B cell (primary cell): Measurements from ENCODE around the gene ADAMTS18. TPM values are rescaled to one million over a fixed set of nuclear protein-coding genes. Genes with fewer than 3 reads are reported as not detected.

Experiments
- ATAC-seq: fragments of 200-7000 bp; cut with Tn5 transposase; one replicate; pipeline ENCODE4 v1.10.0; 2021; ENCODE audit warnings: low read depth, mild to moderate bottlenecking, moderate number of reproducible peaks, moderate library complexity
- CTCF ChIA-PET: fragments of 350-600 bp; sonication (Branson Sonifier 250); formaldehyde crosslinking; loops from one replicate; lab custom pipeline; 2021; ENCODE audit warnings: antibody characterized with exemption, inconsistent platforms; lab: Charles Lee
- POLR2A ChIA-PET: fragments of 350-600 bp; sonication (Branson Sonifier 250); formaldehyde crosslinking; loops from one replicate; lab custom pipeline; 2021; ENCODE audit warnings: antibody characterized with exemption; lab: Charles Lee
- DNase-seq: peaks from one replicate; pipeline ENCODE4 v3.0.0; 2013
- H2AFZ ChIP-seq: 2 replicates; pipeline ENCODE4 v1.6.1; 2012; ENCODE audit warnings: mild to moderate bottlenecking, low read depth, low read length; ENCODE audit not compliant: insufficient read depth, poor library complexity, severe bottlenecking
- H3K27ac ChIP-seq, 2 donors: 1 replicate in 1 of 2; 2 replicates in 1 of 2; pipeline ENCODE4 v1.5.1; 2012 to 2013; ENCODE audit warnings: low read length in 2 of 2, mild to moderate bottlenecking in 2 of 2, moderate library complexity in 1 of 2
- H3K27me3 ChIP-seq, 4 experiments: fragments of 200-600 bp in 1 of 4; sonication (generic) in 1 of 4; replicated peaks in 1 of 4; 1 replicate in 2 of 4; 2 replicates in 2 of 4; pipeline versions ENCODE4 v1.6.1 to v1.7.0; 2013 to 2016; ENCODE audit warnings: low read length in 3 of 4, mild to moderate bottlenecking in 2 of 4, mixed read lengths in 1 of 4, moderate library complexity in 1 of 4; ENCODE audit not compliant: insufficient read depth in 4 of 4, control insufficient read depth in 3 of 4; ENCODE audit errors: control extremely low read depth in 1 of 4
- H3K36me3 ChIP-seq, 2 experiments: replicated peaks in 1 of 2; 1 replicate in 1 of 2; 2 replicates in 1 of 2; pipeline versions ENCODE4 v1.6.1 to v1.7.1; 2013; ENCODE audit warnings: low read length in 1 of 2; ENCODE audit not compliant: insufficient read depth in 2 of 2, control insufficient read depth in 1 of 2; ENCODE audit errors: control extremely low read depth in 1 of 2, extremely low read depth in 1 of 2
- H3K4me1 ChIP-seq, 2 donors: fragments of 200-600 bp in 1 of 2; sonication (generic) in 1 of 2; 1 replicate in 1 of 2; 2 replicates in 1 of 2; pipeline versions ENCODE4 v1.5.1 to v1.6.1; 2013 to 2017; ENCODE audit warnings: low read length in 2 of 2; ENCODE audit not compliant: control insufficient read depth in 2 of 2, insufficient read depth in 2 of 2
- H3K4me2 ChIP-seq: replicated peaks from 2 replicates; pipeline ENCODE3; 2012; ENCODE audit warnings: mild to moderate bottlenecking, low read depth, low read length; ENCODE audit not compliant: poor library complexity, severe bottlenecking
- H3K4me3 ChIP-seq, 5 experiments: fragments of 200-600 bp in 1 of 5; sonication (generic) in 1 of 5; 1 replicate in 3 of 5; 2 replicates in 2 of 5; pipeline versions ENCODE4 v1.5.1 to v1.7.0; 2011 to 2016; ENCODE audit warnings: low read length in 4 of 5, mild to moderate bottlenecking in 4 of 5, low read depth in 2 of 5, control low read depth in 1 of 5, moderate library complexity in 1 of 5; ENCODE audit not compliant: insufficient read depth in 1 of 5; ENCODE audit errors: control extremely low read depth in 1 of 5, extremely low read depth in 1 of 5
- H3K79me2 ChIP-seq: fragments of 200-600 bp; sonication (generic); one replicate; pipeline ENCODE4 v1.6.0; 2016; ENCODE audit warnings: low read length; ENCODE audit not compliant: control insufficient read depth, insufficient read depth
- H3K9ac ChIP-seq: fragments of 200-600 bp; sonication (generic); 2 replicates; pipeline ENCODE4 v1.6.1; 2017; ENCODE audit warnings: mild to moderate bottlenecking, low read length, moderate library complexity
- H3K9me3 ChIP-seq, 3 donors: one replicate each; pipeline versions ENCODE4 v1.6.1 to v1.7.1; 2013; ENCODE audit warnings: low read length in 2 of 3; ENCODE audit not compliant: control insufficient read depth in 2 of 3, insufficient read depth in 1 of 3; ENCODE audit errors: control extremely low read depth in 1 of 3
- H4K20me1 ChIP-seq: 2 replicates; pipeline ENCODE4 v1.6.0; 2012; ENCODE audit warnings: mild to moderate bottlenecking, low read length; ENCODE audit not compliant: insufficient read depth, control insufficient read depth, poor library complexity, severe bottlenecking
- H3K27ac Mint-ChIP-seq: one replicate; pipeline ENCODE4 v1.8.0; 2021; ENCODE audit warnings: mixed read lengths
- H3K27me3 Mint-ChIP-seq: one replicate; pipeline ENCODE4 v1.8.0; 2021; ENCODE audit warnings: mixed read lengths
- H3K4me1 Mint-ChIP-seq: one replicate; pipeline ENCODE4 v1.8.0; 2021; ENCODE audit warnings: mixed read lengths
- H3K4me3 Mint-ChIP-seq: one replicate; pipeline ENCODE4 v1.8.0; 2021; ENCODE audit warnings: mixed read lengths
- H3K9me3 Mint-ChIP-seq: one replicate; pipeline ENCODE4 v1.8.0; 2022; ENCODE audit warnings: mixed read lengths; ENCODE audit not compliant: insufficient read depth
- CTCF ChIP-seq: fragments of 200-600 bp; IDR thresholded peaks from one replicate; pipeline ENCODE4 v1.8.0; 2022; ENCODE audit warnings: antibody characterized with exemption, mild to moderate bottlenecking
- EZH2 ChIP-seq: IDR thresholded peaks from 2 replicates; pipeline ENCODE4 v1.6.1; 2012; ENCODE audit warnings: borderline replicate concordance, low read depth, mild to moderate bottlenecking, moderate library complexity, low read length; ENCODE audit not compliant: insufficient read depth, poor library complexity, severe bottlenecking
- WGBS: methylation state at CpG from one replicate; pipeline ENCODE4 v1.1.5; 2013; ENCODE audit warnings: missing lambda C conversion rate; ENCODE audit not compliant: insufficient coverage; 5-methylcytosine and 5-hydroxymethylcytosine counted together
- intact Hi-C: fragments of 100-400 bp; cut with micrococcal nuclease; formaldehyde crosslinking; loops from one replicate; pipeline ENCODE4 v1.10.0; 2022
- polyA plus RNA-seq: library from polyadenylated mRNA; depleted of rRNA; stranded (reverse); fragments of >200 nt; gene quantifications from 2 replicates; pipeline ENCODE4 v1.2.3, GENCODE V29; 2012
- total RNA-seq, 2 donors: library from RNA; stranded (reverse); fragments of 120-200 nt in 1 of 2; gene quantifications; 1 replicate in 1 of 2; 2 replicates in 1 of 2; pipeline versions ENCODE4 v1.2.3 to v1.2.4, GENCODE V29; 2013 to 2022

Gene ADAMTS18
- total and polyA plus RNA-seq, 2 donors (not counting 1 experiment from before 2014, with no cell fraction given): not detected

- H3K9me3 Mint-ChIP-seq: no peaks in the 10 kb centered on the region
These were observed 36.3 kb downstream of the ADAMTS18 start for GRCh38 chr16:77398495-77398894.

GRCh38 chr16:77396461-77396860 is 38.4 kb downstream of the ADAMTS18 start:
- CTCF ChIA-PET: no interaction called here
- ATAC-seq (no peak), DNase-seq (no peak)
- H3K9me3 ChIP-seq: no peaks in the 10 kb centered on the region
- 100% methylated on average over 1 of the region's 3 CpGs for WGBS
- peaks cover 0 to 4% (median 0%) of the 10 kb centered on the region in 4 experiments for H3K27me3 ChIP-seq
- POLR2A ChIA-PET: no interaction called here
- no peak overlapping the region for H2AFZ ChIP-seq
- H3K9ac ChIP-seq: no peak overlapping the region
- no peaks in the 10 kb centered on the region for H4K20me1 ChIP-seq
- H3K4me3 ChIP-seq: no peak overlapping the region
- H3K36me3 ChIP-seq: no peaks in the 10 kb centered on the region
- no peak overlapping the region for H3K4me3 Mint-ChIP-seq
- no peak overlapping the region for H3K27ac Mint-ChIP-seq
- no peak overlapping the region for H3K4me2 ChIP-seq
- TF ChIP-seq EZH2: no peak
- TF ChIP-seq CTCF: no peak
- no peaks in the 10 kb centered on the region for H3K4me1 ChIP-seq
- H3K27me3 Mint-ChIP-seq: peaks cover 19% of the 10 kb centered on the region
- no peak overlapping the region for H3K27ac ChIP-seq
- H3K79me2 ChIP-seq: no peaks in the 10 kb centered on the region
- H3K9me3 Mint-ChIP-seq: no peaks in the 10 kb centered on the region
- intact Hi-C loops: no loop called here
- no peaks in the 10 kb centered on the region for H3K4me1 Mint-ChIP-seq

More at GRCh38 chr16:77398495-77398894, 36.3 kb downstream of the ADAMTS18 start:
- peaks cover 0 to 4% (median 0%) of the 10 kb centered on the region in 4 experiments for H3K27me3 ChIP-seq
- H3K9ac ChIP-seq: no peak overlapping the region
- CTCF ChIA-PET: no interaction called here
- no peaks in the 10 kb centered on the region for H3K4me1 ChIP-seq
- no peaks in the 10 kb centered on the region for H3K79me2 ChIP-seq
- 14% methylated on average over 1 of the region's 4 CpGs for WGBS
- Mint-ChIP-seq H3K27me3 (peaks cover 19% of the 10 kb centered on the region), H3K4me1 (no peaks in the 10 kb centered on the region), H3K27ac (no peak overlapping the region), H3K4me3 (no peak overlapping the region)
- no peak for TF ChIP-seq EZH2
- no peak for TF ChIP-seq CTCF
- POLR2A ChIA-PET: no interaction called here
- no peaks in the 10 kb centered on the region for H4K20me1 ChIP-seq
- intact Hi-C loops: no loop called here
- H3K36me3 ChIP-seq: no peaks in the 10 kb centered on the region
- no peak overlapping the region for H3K27ac ChIP-seq
- no peak for DNase-seq
- no peak overlapping the region for H2AFZ ChIP-seq
- H3K4me3 ChIP-seq: no peak overlapping the region
- ATAC-seq: no peak
- H3K9me3 ChIP-seq: no peaks in the 10 kb centered on the region
- no peak overlapping the region for H3K4me2 ChIP-seq
